Measurements from ENCODE around the gene APOL5. TPM values are rescaled to one million over a fixed set of nuclear protein-coding genes. Genes with fewer than 3 reads are reported as not detected.

Gene APOL5
- total and polyA plus RNA-seq, 4 donors: 0.43 TPM; not detected in 3

DNA sequence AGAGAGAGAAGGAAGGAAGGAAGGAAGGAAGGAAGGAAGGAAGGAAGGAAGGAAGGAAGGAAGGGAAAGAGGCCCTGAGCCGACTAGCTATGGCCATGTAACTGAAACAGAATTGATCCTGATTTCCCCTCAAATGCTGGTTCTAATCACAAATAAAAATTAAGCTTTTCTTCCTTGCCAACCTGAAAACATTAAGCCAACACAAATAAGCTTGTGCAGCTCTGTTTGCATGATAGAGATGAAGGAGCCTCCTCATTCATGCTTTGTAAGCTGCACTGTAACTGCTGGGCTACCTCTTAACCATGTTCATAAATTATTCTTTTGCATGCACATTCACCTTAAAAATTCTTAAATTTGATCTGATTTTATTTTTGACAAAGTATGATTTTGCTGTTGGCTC lies 27.7 kb upstream of the APOL5 start:
- H3K36me3 ChIP-seq (ENCODE audit: control insufficient read depth in 4 of 4, insufficient read depth in 3 of 4, low read depth in 1 of 4, low read length in 3 of 4): no peaks in the 10 kb centered on the region
- H3K27ac ChIP-seq (ENCODE audit: low read depth in 1 of 2, low read length in 2 of 2): no peak overlapping the region
- TF ChIP-seq, protein P1, sequence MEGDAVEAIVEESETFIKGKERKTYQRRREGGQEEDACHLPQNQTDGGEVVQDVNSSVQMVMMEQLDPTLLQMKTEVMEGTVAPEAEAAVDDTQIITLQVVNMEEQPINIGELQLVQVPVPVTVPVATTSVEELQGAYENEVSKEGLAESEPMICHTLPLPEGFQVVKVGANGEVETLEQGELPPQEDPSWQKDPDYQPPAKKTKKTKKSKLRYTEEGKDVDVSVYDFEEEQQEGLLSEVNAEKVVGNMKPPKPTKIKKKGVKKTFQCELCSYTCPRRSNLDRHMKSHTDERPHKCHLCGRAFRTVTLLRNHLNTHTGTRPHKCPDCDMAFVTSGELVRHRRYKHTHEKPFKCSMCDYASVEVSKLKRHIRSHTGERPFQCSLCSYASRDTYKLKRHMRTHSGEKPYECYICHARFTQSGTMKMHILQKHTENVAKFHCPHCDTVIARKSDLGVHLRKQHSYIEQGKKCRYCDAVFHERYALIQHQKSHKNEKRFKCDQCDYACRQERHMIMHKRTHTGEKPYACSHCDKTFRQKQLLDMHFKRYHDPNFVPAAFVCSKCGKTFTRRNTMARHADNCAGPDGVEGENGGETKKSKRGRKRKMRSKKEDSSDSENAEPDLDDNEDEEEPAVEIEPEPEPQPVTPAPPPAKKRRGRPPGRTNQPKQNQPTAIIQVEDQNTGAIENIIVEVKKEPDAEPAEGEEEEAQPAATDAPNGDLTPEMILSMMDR (IDR thresholded peaks at IDR 0.05; ENCODE audit: low read depth, low read length, missing input control): no peak
- TF ChIP-seq MAX (IDR thresholded peaks at IDR 0.05) (no peak), ATF3 (IDR thresholded peaks at IDR 0.05) (no peak), FOXA1 (IDR thresholded peaks at IDR 0.05) (no peak), NR2F2 (IDR thresholded peaks at IDR 0.05) (no peak), HNF4A (conservative IDR thresholded peaks at IDR 0.05) (no peak), ZBTB33 (IDR thresholded peaks at IDR 0.05) (no peak), TAF1 (conservative IDR thresholded peaks at IDR 0.05) (no peak)
- TF ChIP-seq, protein P2, sequence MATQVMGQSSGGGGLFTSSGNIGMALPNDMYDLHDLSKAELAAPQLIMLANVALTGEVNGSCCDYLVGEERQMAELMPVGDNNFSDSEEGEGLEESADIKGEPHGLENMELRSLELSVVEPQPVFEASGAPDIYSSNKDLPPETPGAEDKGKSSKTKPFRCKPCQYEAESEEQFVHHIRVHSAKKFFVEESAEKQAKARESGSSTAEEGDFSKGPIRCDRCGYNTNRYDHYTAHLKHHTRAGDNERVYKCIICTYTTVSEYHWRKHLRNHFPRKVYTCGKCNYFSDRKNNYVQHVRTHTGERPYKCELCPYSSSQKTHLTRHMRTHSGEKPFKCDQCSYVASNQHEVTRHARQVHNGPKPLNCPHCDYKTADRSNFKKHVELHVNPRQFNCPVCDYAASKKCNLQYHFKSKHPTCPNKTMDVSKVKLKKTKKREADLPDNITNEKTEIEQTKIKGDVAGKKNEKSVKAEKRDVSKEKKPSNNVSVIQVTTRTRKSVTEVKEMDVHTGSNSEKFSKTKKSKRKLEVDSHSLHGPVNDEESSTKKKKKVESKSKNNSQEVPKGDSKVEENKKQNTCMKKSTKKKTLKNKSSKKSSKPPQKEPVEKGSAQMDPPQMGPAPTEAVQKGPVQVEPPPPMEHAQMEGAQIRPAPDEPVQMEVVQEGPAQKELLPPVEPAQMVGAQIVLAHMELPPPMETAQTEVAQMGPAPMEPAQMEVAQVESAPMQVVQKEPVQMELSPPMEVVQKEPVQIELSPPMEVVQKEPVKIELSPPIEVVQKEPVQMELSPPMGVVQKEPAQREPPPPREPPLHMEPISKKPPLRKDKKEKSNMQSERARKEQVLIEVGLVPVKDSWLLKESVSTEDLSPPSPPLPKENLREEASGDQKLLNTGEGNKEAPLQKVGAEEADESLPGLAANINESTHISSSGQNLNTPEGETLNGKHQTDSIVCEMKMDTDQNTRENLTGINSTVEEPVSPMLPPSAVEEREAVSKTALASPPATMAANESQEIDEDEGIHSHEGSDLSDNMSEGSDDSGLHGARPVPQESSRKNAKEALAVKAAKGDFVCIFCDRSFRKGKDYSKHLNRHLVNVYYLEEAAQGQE (IDR thresholded peaks at IDR 0.05): no peak
- WGBS: 40% methylated on average over 1 of the region's 1 CpG
- no peaks in the 10 kb centered on the region for H3K4me1 ChIP-seq (ENCODE audit: control insufficient read depth in 4 of 4, insufficient read depth in 4 of 4, low read length in 3 of 4)
- DNase-seq (ENCODE audit: low spot score): no peak
- no peaks in the 10 kb centered on the region for H3K9me3 ChIP-seq (ENCODE audit: control insufficient read depth in 4 of 4, low read length in 3 of 4)
- no peak overlapping the region for H3K4me3 ChIP-seq (ENCODE audit: low read depth in 1 of 3, low read length in 3 of 3)
- H3K27me3 ChIP-seq (ENCODE audit: control insufficient read depth in 4 of 4, insufficient read depth in 4 of 4, low read length in 3 of 4): no peaks in the 10 kb centered on the region
- H3K9ac ChIP-seq (ENCODE audit: low read depth in 1 of 2, low read length in 2 of 2): no peak overlapping the region

DNA sequence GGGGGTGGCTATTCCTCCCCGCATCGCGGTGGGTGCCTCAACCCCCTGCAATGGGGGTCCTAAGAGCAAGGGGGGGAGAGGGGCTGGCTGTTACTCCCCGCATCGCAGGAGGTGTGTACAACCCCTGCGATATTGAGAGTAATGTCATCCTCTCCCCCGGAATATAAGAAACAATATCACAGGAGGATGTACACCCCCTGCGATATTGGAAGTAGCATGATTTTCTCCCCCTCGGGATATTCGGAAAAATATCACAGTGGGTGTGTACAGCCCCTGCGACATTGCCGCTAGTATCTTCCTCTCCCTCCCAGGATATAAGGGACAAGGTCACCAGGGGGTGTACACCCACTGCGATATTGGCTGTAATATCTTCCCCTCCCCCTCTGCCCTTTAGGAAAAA lies 22.5 kb upstream of the APOL5 start:
- H3K9ac ChIP-seq (ENCODE audit: low read depth in 1 of 2, low read length in 2 of 2): no peak overlapping the region
- H3K4me3 ChIP-seq (ENCODE audit: low read depth in 1 of 3, low read length in 3 of 3): no peak overlapping the region
- no peaks in the 10 kb centered on the region for H3K4me1 ChIP-seq (ENCODE audit: control insufficient read depth in 4 of 4, insufficient read depth in 4 of 4, low read length in 3 of 4)
- H3K36me3 ChIP-seq (ENCODE audit: control insufficient read depth in 4 of 4, insufficient read depth in 3 of 4, low read depth in 1 of 4, low read length in 3 of 4): no peaks in the 10 kb centered on the region
- H3K27ac ChIP-seq (ENCODE audit: low read depth in 1 of 2, low read length in 2 of 2): no peak overlapping the region
- no peaks in the 10 kb centered on the region for H3K9me3 ChIP-seq (ENCODE audit: control insufficient read depth in 4 of 4, low read length in 3 of 4)
- 82% methylated on average over 13 of the region's 13 CpGs for WGBS
- DNase-seq (ENCODE audit: low spot score): no peak
- H3K27me3 ChIP-seq (ENCODE audit: control insufficient read depth in 4 of 4, insufficient read depth in 4 of 4, low read length in 3 of 4): no peaks in the 10 kb centered on the region
- TF ChIP-seq, protein P2 (IDR thresholded peaks at IDR 0.05): no peak
- TF ChIP-seq SP1 (IDR thresholded peaks at IDR 0.05): no peak
- no peak for TF ChIP-seq RXRA (IDR thresholded peaks at IDR 0.05)
- TF ChIP-seq JUND (IDR thresholded peaks at IDR 0.05): no peak
- TF ChIP-seq FOXA1 (IDR thresholded peaks at IDR 0.05): no peak
- TF ChIP-seq GABPA (IDR thresholded peaks at IDR 0.05 in 1 of 2, conservative IDR thresholded peaks at IDR 0.05 in 1 of 2): no peak
- TF ChIP-seq HNF4A (conservative IDR thresholded peaks at IDR 0.05): no peak
- no peak for TF ChIP-seq TAF1 (conservative IDR thresholded peaks at IDR 0.05)
- no peak for TF ChIP-seq ZBTB33 (IDR thresholded peaks at IDR 0.05)
- TF ChIP-seq ATF3 (IDR thresholded peaks at IDR 0.05): no peak
- no peak for TF ChIP-seq EGR1 (IDR thresholded peaks at IDR 0.05; ENCODE audit: low read depth in 2 of 2)
- no peak for TF ChIP-seq RAD21 (IDR thresholded peaks at IDR 0.05)
